ENCODE data around the gene BICD1. TPM values are rescaled to one million over a fixed set of nuclear protein-coding genes. Genes with fewer than 3 reads are reported as not detected.

Gene BICD1
- total and polyA plus RNA-seq, 2 experiments from 2014 or later: 59.3 to 83.6 TPM

- DNase-seq (ENCODE audit: low spot score) (peak; percentile 50), ATAC-seq (peak; percentile 40)
- no peak for TF ChIP-seq NANOG (IDR thresholded peaks at IDR 0.05; ENCODE audit: borderline replicate concordance)
- TF ChIP-seq CTCF (conservative IDR thresholded peaks at IDR 0.05; ENCODE audit: low read depth in 2 of 2): peak in 1 of 2 experiments; percentile 10; a peak in 1 of 4 replicates
- TF ChIP-seq EZH2phosphoT487 (IDR thresholded peaks at IDR 0.05; ENCODE audit: unreplicated experiment): no peak
- TF ChIP-seq STAT1 (IDR thresholded peaks at IDR 0.05; ENCODE audit: unreplicated experiment): no peak
- TF ChIP-seq POLR2AphosphoS5 (IDR thresholded peaks at IDR 0.05; ENCODE audit: low read depth): no peak
- no peaks in the 10 kb centered on the region for H3K27me3 ChIP-seq (ENCODE audit: insufficient read depth)
- no peak overlapping the region for H2AFZ ChIP-seq
- H3K4me2 ChIP-seq: no peak overlapping the region
- H4K20me1 ChIP-seq (replicated peaks; ENCODE audit: insufficient read depth): no peaks in the 10 kb centered on the region; the same call in 1 of the 2 replicates
- peaks cover 97% of the 10 kb centered on the region for H3K79me2 ChIP-seq (replicated peaks; ENCODE audit: insufficient read depth)
- no peaks in the 10 kb centered on the region for H3K36me3 ChIP-seq (ENCODE audit: insufficient read depth)
- Mint-ChIP-seq H3K9me3 (no peaks in the 10 kb centered on the region), H3K27ac (peak overlapping the region; percentile 5; the same call in 1 of the 2 replicates), H3K27me3 (ENCODE audit: insufficient read depth, low read depth, poor library complexity) (peaks cover 6% of the 10 kb centered on the region), H3K4me1 (peaks cover 44% of the 10 kb centered on the region), H3K36me3 (ENCODE audit: low read depth) (peaks cover 8% of the 10 kb centered on the region; the same call in 2 of the 3 replicates), H3K4me3 (no peak overlapping the region)
- no peak overlapping the region for H3K4me3 ChIP-seq
- H3K9me2 ChIP-seq (ENCODE audit: insufficient read depth): no peaks in the 10 kb centered on the region
- no peaks in the 10 kb centered on the region; the same call in 1 of the 2 replicates for H3F3A ChIP-seq (replicated peaks; ENCODE audit: low read depth)
- H3K27ac ChIP-seq (ENCODE audit: low read depth): peak overlapping the region; percentile 56
- H3K4me1 ChIP-seq (ENCODE audit: insufficient read depth): peaks cover 34% of the 10 kb centered on the region
These were observed 27.6 kb downstream of the BICD1 start for GRCh38 chr12:32134101-32134888.

GRCh38 chr12:32135967-32136366, 29.3 kb downstream of the BICD1 start:
- H3K27ac ChIP-seq (ENCODE audit: low read depth): peak overlapping the region; percentile 64; the same call in 1 of the 2 replicates
- ATAC-seq: no peak
- H3K27me3 ChIP-seq (ENCODE audit: insufficient read depth): no peaks in the 10 kb centered on the region
- peaks cover 8% of the 10 kb centered on the region for H3K27me3 Mint-ChIP-seq (ENCODE audit: insufficient read depth, low read depth, poor library complexity)
- peaks cover 43% of the 10 kb centered on the region for H3K4me1 ChIP-seq (ENCODE audit: insufficient read depth)
- H3K36me3 ChIP-seq (ENCODE audit: insufficient read depth): no peaks in the 10 kb centered on the region
- H4K20me1 ChIP-seq (replicated peaks; ENCODE audit: insufficient read depth): no peaks in the 10 kb centered on the region; the same call in 1 of the 2 replicates
- peaks cover 90% of the 10 kb centered on the region for H3K79me2 ChIP-seq (replicated peaks; ENCODE audit: insufficient read depth)
- H3K27ac Mint-ChIP-seq: no peak overlapping the region
- no peak overlapping the region for H3K4me2 ChIP-seq
- DNase-seq (ENCODE audit: low spot score): no peak
- H3F3A ChIP-seq (replicated peaks; ENCODE audit: low read depth): peaks cover 4% of the 10 kb centered on the region; the same call in 1 of the 2 replicates
- H3K9me2 ChIP-seq (ENCODE audit: insufficient read depth): no peaks in the 10 kb centered on the region
- no peak overlapping the region for H2AFZ ChIP-seq
- H3K9me3 Mint-ChIP-seq: no peaks in the 10 kb centered on the region
- H3K4me1 Mint-ChIP-seq: peaks cover 56% of the 10 kb centered on the region
- H3K36me3 Mint-ChIP-seq (ENCODE audit: low read depth): no peaks in the 10 kb centered on the region
- no peak overlapping the region for H3K4me3 Mint-ChIP-seq
- H3K4me3 ChIP-seq: no peak overlapping the region
- no peak for TF ChIP-seq CTCF (conservative IDR thresholded peaks at IDR 0.05; ENCODE audit: low read depth in 2 of 2)
- no peak for TF ChIP-seq JUNB (IDR thresholded peaks at IDR 0.05; ENCODE audit: unreplicated experiment)
- TF ChIP-seq ZNF114 (CRISPR knock-in tag; IDR thresholded peaks at IDR 0.05): no peak
- no peak for TF ChIP-seq ETS1 (IDR thresholded peaks at IDR 0.05)
- no peak for TF ChIP-seq CREB1 (CRISPR knock-in tag; IDR thresholded peaks at IDR 0.05; ENCODE audit: low read depth)
- no peak for TF ChIP-seq REST (IDR thresholded peaks at IDR 0.05; ENCODE audit: unreplicated experiment)
- no peak for TF ChIP-seq EZH2phosphoT487 (IDR thresholded peaks at IDR 0.05; ENCODE audit: unreplicated experiment)
- TF ChIP-seq NANOG (IDR thresholded peaks at IDR 0.05; ENCODE audit: borderline replicate concordance): no peak
